Colonic mucosa (tissue), 4 donors: ENCODE results near the gene DNAH3. TPM values are rescaled to one million over a fixed set of nuclear protein-coding genes. Genes with fewer than 3 reads are reported as not detected.

ENCODE experiments used
- DNase-seq: peaks from one replicate; pipeline ENCODE4 v3.0.0-alpha.2; 2020
- H3K27ac ChIP-seq: fragments of 200-600 bp; one replicate; pipeline ENCODE4 v1.8.0; 2021
- H3K27me3 ChIP-seq: fragments of 200-600 bp; one replicate; pipeline ENCODE4 v1.8.0; 2021
- H3K36me3 ChIP-seq: fragments of 200-600 bp; one replicate; pipeline ENCODE4 v1.8.0; 2021
- H3K4me1 ChIP-seq: fragments of 200-600 bp; one replicate; pipeline ENCODE4 v1.8.0; 2021; ENCODE audit warnings: mild to moderate bottlenecking
- H3K4me3 ChIP-seq: fragments of 200-600 bp; one replicate; pipeline ENCODE4 v1.8.0; 2021
- H3K9ac ChIP-seq, 2 donors: one replicate each; pipeline ENCODE4 v1.7.0; 2013; ENCODE audit warnings: control low read depth in 2 of 2, low read depth in 2 of 2, low read length in 2 of 2
- H3K9me3 ChIP-seq: fragments of 200-600 bp; one replicate; pipeline ENCODE4 v1.8.0; 2021
- CTCF ChIP-seq: fragments of 200-600 bp; IDR thresholded peaks from one replicate; pipeline ENCODE4 v1.8.0; 2022; ENCODE audit warnings: antibody characterized with exemption, mild to moderate bottlenecking
- intact Hi-C: fragments of 100-400 bp; cut with DNase I; formaldehyde crosslinking; loops from one replicate; pipeline ENCODE4 v1.14.1; 2022
- total RNA-seq, 2 donors: library from RNA; stranded (reverse); fragmentation: NEBNext Ultra II Directional in 1 of 2; extraction: Animal tissue kit (Norgen Biotek cat#: 25700) in 1 of 2; gene quantifications; one replicate each; pipeline ENCODE4 v1.2.1, GENCODE V29; 2021
- donor health status: healthy.
- donor health status: DM: no; HTN: no; CAD: no.
- donor health status: DM: no; HTN: no; CAD: no.

Gene DNAH3
- total RNA-seq, 2 donors from 2014 or later = 4.2 to 5.1 TPM

- TF ChIP-seq CTCF = no peak
- no peak overlapping the region for H3K27ac ChIP-seq
- H3K4me1 ChIP-seq = no peaks in the 10 kb centered on the region
- no peaks in the 10 kb centered on the region for H3K36me3 ChIP-seq
- no peak for DNase-seq
- no peak overlapping the region for H3K9ac ChIP-seq
- H3K4me3 ChIP-seq = no peak overlapping the region
- no peaks in the 10 kb centered on the region for H3K27me3 ChIP-seq
- intact Hi-C loops = loop anchor here (10.0 kb wide), 1 partner anchor 62 kb away; no protein-coding TSS in a partner anchor
- no peaks in the 10 kb centered on the region for H3K9me3 ChIP-seq
These were observed 233.7 kb downstream of the DNAH3 start for GRCh38 chr16:20916942-20917341.

GRCh38 chr16:20916289-20916688 is 234.4 kb downstream of the DNAH3 start:
- H3K4me3 ChIP-seq = no peak overlapping the region

DNA sequence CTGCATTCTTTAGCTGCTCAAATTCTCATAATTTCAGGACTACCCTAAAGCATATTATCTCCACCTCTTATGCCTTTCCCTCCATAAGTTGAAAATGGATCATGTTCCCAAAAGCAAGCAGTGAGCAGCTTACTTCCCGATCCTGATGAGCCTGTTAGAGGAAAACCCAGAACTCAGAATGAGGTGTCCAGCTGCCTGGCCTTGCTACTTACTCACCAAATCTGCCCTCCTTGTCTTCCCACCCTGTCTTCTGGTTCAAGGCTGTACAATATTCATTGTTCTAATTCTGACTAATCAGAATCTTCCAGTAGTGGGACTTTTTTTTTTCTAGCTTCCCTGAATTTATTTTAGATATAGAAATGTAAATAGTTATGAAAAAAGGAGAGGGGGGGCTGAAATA is 239.3 kb downstream of the DNAH3 start:
- Histone ChIP-seq H3K4me1 (peaks cover 6% of the 10 kb centered on the region), H3K27ac (peak overlapping the region; percentile 18), H3K9me3 (no peaks in the 10 kb centered on the region), H3K36me3 (no peaks in the 10 kb centered on the region), H3K9ac (no peak overlapping the region), H3K27me3 (no peaks in the 10 kb centered on the region), H3K4me3 (no peak overlapping the region)
- intact Hi-C loops = loop anchor here (10.0 kb wide), 1 partner anchor 57 kb away; no protein-coding TSS in a partner anchor
- no peak for DNase-seq
- TF ChIP-seq CTCF = no peak

More at GRCh38 chr16:20916289-20916688, 234.4 kb downstream of the DNAH3 start:
- no peaks in the 10 kb centered on the region for H3K9me3 ChIP-seq
- intact Hi-C loops = loop anchor here (10.0 kb wide), 1 partner anchor 61 kb away; no protein-coding TSS in a partner anchor
- no peak for TF ChIP-seq CTCF
- peaks cover 2% of the 10 kb centered on the region for H3K4me1 ChIP-seq
- H3K27ac ChIP-seq = no peak overlapping the region
- DNase-seq = no peak
- no peak overlapping the region for H3K9ac ChIP-seq
- no peaks in the 10 kb centered on the region for H3K36me3 ChIP-seq
- no peaks in the 10 kb centered on the region for H3K27me3 ChIP-seq

DNA sequence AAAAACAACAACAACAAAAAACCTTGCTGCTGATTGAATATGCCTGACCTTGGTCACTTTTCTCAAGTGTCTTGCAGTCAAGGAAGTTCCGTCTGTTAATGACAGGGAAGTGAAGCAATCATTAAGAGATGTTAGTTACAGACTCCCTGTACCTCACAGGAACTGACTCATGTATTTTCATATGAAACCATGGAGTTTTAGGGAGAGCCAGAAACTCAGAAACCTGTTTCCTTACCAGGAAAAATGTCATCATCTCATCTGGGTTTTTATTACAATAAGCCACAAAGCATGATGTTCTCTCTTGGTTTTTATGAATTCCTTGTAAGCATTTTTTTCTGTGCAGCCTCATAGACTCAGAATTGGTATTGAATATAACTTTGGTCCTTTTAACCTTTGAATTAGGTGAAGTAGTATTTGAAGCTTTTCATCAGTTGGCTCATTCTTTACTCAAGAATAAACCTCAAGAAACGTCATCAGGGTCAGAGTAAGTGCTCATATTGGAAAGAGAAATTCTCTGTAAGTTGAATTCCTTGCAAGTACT is 239.8 kb downstream of the DNAH3 start:
- H3K9me3 ChIP-seq = no peaks in the 10 kb centered on the region
- H3K9ac ChIP-seq = no peak overlapping the region
- no peak for TF ChIP-seq CTCF
- H3K27me3 ChIP-seq = no peaks in the 10 kb centered on the region
- peaks cover 6% of the 10 kb centered on the region for H3K4me1 ChIP-seq
- no peaks in the 10 kb centered on the region for H3K36me3 ChIP-seq
- DNase-seq = no peak
- no peak overlapping the region for H3K4me3 ChIP-seq
- intact Hi-C loops = loop anchor here (10.0 kb wide), 1 partner anchor 56 kb away; no protein-coding TSS in a partner anchor
- H3K27ac ChIP-seq = peak overlapping the region; percentile 18

- H3K27me3 ChIP-seq = no peaks in the 10 kb centered on the region
- DNase-seq = no peak
- intact Hi-C loops = no loop called here
- H3K27ac ChIP-seq = peak overlapping the region; percentile 25
- H3K36me3 ChIP-seq = no peaks in the 10 kb centered on the region
- H3K9me3 ChIP-seq = no peaks in the 10 kb centered on the region
- H3K4me1 ChIP-seq = peaks cover 14% of the 10 kb centered on the region
- TF ChIP-seq CTCF = no peak
- no peak overlapping the region for H3K4me3 ChIP-seq
- H3K9ac ChIP-seq = no peak overlapping the region
These were observed 244.0 kb downstream of the DNAH3 start for GRCh38 chr16:20906341-20907255.
